ENCODE results near the gene ETDA. TPM values are rescaled to one million over a fixed set of nuclear protein-coding genes. Genes with fewer than 3 reads are reported as not detected.
A peak's percentile ranks its signal among the peaks of the same experiment; 100 is the strongest.

Gene ETDA
- total RNA-seq, 1 donor = not detected

DNA sequence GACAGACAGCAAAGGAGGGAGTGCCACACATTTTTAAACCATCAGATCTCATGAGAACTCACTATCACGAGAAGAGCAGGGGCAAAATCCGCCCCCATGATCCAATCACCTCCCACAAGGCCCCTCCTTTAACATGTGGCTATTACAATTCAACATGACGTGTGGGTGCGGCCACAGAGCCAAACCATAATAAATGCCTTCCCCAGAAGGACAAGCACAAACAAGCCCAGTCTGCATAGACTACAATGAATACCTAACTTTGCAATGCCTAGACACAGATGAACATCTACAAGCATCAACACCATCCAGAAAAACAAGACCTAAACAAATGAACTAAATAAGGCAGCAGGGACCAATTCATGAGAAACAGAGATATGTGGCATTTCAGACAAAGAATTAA is 12.3 kb downstream of the ETDA start:
- H3K4me3 ChIP-seq (ENCODE audit: low read depth, low read length) = no peak overlapping the region
- TF ChIP-seq, protein P1, sequence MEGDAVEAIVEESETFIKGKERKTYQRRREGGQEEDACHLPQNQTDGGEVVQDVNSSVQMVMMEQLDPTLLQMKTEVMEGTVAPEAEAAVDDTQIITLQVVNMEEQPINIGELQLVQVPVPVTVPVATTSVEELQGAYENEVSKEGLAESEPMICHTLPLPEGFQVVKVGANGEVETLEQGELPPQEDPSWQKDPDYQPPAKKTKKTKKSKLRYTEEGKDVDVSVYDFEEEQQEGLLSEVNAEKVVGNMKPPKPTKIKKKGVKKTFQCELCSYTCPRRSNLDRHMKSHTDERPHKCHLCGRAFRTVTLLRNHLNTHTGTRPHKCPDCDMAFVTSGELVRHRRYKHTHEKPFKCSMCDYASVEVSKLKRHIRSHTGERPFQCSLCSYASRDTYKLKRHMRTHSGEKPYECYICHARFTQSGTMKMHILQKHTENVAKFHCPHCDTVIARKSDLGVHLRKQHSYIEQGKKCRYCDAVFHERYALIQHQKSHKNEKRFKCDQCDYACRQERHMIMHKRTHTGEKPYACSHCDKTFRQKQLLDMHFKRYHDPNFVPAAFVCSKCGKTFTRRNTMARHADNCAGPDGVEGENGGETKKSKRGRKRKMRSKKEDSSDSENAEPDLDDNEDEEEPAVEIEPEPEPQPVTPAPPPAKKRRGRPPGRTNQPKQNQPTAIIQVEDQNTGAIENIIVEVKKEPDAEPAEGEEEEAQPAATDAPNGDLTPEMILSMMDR (IDR thresholded peaks at IDR 0.05; ENCODE audit: insufficient read depth, low read length) = no peak
- DNase-seq (ENCODE audit: low read depth) = no peak

DNA sequence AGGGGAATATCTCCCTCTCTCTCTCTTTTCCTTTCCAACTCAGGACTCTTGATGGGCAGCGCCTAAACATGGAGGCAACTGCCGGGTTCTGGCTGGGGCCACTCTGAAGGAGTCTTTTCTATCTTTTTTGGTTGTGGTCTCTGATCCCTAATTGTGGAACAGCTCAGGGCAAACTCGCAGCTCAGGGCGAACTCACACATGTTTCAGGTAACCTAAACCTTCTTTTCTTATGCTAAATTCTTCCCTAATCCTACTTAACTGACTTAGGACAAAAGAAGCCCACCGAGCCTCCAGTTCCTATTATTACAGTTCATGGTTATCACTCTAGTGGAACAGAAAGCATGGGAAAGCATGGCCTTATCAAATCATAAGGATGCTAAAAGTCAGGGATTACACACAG is 21.3 kb downstream of the ETDA start:
- H3K4me3 ChIP-seq (ENCODE audit: low read depth, low read length) = no peak overlapping the region
- TF ChIP-seq, protein P1 (IDR thresholded peaks at IDR 0.05; ENCODE audit: insufficient read depth, low read length) = no peak
- no peak for DNase-seq (ENCODE audit: low read depth)

DNA sequence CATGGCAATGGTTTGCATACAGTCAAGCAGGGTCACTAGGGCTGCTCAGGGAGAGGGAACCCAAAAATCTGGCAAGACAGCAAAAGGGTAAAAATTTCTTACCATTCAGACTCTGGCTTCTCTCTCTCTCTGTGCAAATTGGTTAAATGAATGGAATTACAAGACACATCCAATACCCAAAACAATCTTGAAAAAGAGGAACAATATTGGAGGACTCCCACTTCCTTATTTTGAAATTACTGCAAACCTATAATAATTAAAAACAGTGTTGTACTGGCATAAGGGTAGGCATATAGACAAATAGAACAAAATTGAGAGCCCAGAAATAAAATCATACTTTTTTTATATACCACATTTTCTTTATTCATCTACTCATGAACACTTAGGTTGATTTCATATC is 24.1 kb downstream of the ETDA start:
- H3K4me3 ChIP-seq (ENCODE audit: low read depth, low read length) = no peak overlapping the region
- TF ChIP-seq, protein P1 (IDR thresholded peaks at IDR 0.05; ENCODE audit: insufficient read depth, low read length) = no peak
- no peak for DNase-seq (ENCODE audit: low read depth)

DNA sequence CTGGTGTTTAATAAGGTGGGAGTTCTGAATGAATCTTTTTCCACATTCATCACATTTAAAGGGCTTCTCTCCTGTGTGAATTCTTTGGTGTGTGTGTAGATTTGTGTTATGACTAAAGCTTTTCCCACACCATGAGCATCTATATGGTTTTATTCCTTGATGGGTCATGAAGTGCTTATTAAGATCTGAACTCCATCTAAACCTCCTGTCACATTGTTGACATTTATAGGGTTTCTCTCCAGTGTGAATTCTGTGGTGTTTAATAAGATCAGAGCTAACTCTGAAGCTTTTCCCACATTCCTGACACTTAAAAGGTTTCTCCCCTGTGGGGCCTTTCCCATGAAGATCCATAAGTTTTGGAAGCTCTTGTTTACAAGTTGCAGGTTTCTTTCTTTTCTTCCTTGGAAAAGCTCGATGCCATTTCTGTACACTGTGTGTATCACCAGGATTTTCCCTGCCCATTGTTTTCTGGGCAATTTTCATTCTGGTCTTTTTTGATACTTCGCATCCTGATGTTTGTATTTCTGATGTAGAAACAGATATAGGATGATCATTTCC is 35.5 kb downstream of the ETDA start:
- DNase-seq (ENCODE audit: low read depth) = no peak
- no peak overlapping the region for H3K4me3 ChIP-seq (ENCODE audit: low read depth, low read length)
- TF ChIP-seq, protein P1 (IDR thresholded peaks at IDR 0.05; ENCODE audit: insufficient read depth, low read length) = no peak

DNA sequence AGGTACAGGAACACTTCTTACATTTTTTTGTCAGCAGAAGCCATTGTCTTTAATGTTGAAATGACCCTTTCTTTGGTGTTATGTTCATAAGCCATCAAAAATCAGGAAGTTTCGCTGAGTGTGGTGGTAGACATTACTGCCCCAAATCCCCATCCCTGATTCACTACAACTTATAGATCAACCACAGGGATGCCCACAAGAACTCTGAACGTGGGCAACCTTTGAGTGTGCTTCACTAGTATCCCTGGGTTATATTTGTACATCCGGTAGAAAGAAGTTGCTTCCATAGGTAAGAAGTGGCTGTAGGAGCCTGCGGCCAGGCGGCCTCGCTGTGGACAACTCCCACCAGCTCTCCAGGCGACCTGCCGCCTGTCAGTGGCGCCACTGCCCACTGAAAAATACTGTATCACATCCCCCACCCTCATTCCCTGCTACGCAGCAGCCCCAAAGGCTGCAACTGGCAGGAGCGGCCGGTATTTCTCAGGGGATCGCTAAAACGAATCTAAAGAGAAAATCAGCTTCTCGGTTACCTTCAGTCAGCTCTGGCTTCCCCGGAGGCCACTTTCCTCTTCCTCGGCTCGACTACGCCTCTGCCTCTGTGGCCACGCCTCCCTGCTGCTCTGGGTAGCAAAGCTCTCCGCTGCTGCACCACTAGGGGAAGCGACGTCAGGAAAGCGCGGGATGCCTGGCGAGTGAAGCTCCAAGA is 43.5 kb downstream of the ETDA start:
- H3K4me3 ChIP-seq (ENCODE audit: low read depth, low read length) = peak overlapping the region; percentile 53
- peak; percentile 22 for DNase-seq (ENCODE audit: low read depth)
- TF ChIP-seq, protein P1 (IDR thresholded peaks at IDR 0.05; ENCODE audit: insufficient read depth, low read length) = peak; percentile 35

DNA sequence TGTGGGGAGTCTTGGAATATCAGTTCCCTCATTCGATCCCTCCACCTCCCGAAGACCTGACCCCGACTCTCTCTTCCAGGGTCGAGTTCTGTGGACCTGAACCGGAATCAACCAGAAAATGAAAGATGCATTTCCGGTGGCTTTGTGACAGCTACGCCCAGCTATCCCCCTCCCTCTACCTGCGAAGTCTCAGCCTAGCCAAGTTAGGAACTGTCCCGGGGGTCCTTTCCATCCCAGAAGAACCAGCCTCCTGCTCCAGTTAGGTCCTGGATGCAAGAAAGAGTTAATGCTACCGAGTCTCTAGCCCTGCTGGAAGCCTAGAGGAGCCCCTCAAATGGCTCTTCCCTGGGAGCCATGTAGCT is 44.1 kb downstream of the ETDA start:
- TF ChIP-seq, protein P1 (IDR thresholded peaks at IDR 0.05; ENCODE audit: insufficient read depth, low read length) = no peak
- peak overlapping the region; percentile 53 for H3K4me3 ChIP-seq (ENCODE audit: low read depth, low read length)

More for the DNA sequence above, 44.1 kb downstream of the ETDA start:
- DNase-seq (ENCODE audit: low read depth) = no peak

All from fibroblast of the aortic adventitia (primary cell).